GM18868 (cell line): Measurements from ENCODE around the gene CELF5.

ENCODE experiments used
- ATAC-seq: cut with Tn5 transposase; IDR thresholded peaks from one replicate; pipeline ENCODE4 v1.9.1; 2021; ENCODE audit warnings: mild to moderate bottlenecking, moderate library complexity; ENCODE audit not compliant: unreplicated experiment

CELF5 gene

GRCh38 chr19:3224346-3225168 lies at the start of gene CELF5:
TSS of gene CELF5 (plus strand) at chr19:3224661. CDS start at chr19:3224740, 79 bp downstream.
- ATAC-seq: no peak

- ATAC-seq: no peak
Measured at GRCh38 chr19:3175781-3176714, 48.4 kb upstream of the CELF5 start.

GRCh38 chr19:3176715-3177501 lies 47.6 kb upstream of the CELF5 start:
- ATAC-seq: no peak

- ATAC-seq: no peak
Measured at GRCh38 chr19:3178377-3178972, 46.0 kb upstream of the CELF5 start, which contains the start of gene S1PR4. TSS of gene S1PR4 (plus strand) at chr19:3178769. CDS start at chr19:3178793, 24 bp downstream.

- no peak for ATAC-seq
Measured at GRCh38 chr19:3178973-3179738, 45.3 kb upstream of the CELF5 start.

GRCh38 chr19:3179739-3180293 lies 44.6 kb upstream of the CELF5 start:
- ATAC-seq: no peak

- ATAC-seq: no peak
Measured at GRCh38 chr19:3183721-3184641, 40.5 kb upstream of the CELF5 start.

GRCh38 chr19:3184847-3185460 lies 39.5 kb upstream of the CELF5 start:
- peak; percentile 11 for ATAC-seq

- ATAC-seq: peak; percentile 71
Measured at GRCh38 chr19:3185461-3186159, 38.9 kb upstream of the CELF5 start, which contains the start of gene NCLN. TSS of gene NCLN (plus strand) at chr19:3185930. CDS start at chr19:3186031, 101 bp downstream.

- ATAC-seq: no peak
Measured at GRCh38 chr19:3186160-3186688, 38.2 kb upstream of the CELF5 start.

- ATAC-seq: no peak
Measured at GRCh38 chr19:3186891-3187661, 37.4 kb upstream of the CELF5 start.

- no peak for ATAC-seq
Measured at GRCh38 chr19:3187662-3188511, 36.6 kb upstream of the CELF5 start.

- no peak for ATAC-seq
Measured at GRCh38 chr19:3188627-3189596, 35.5 kb upstream of the CELF5 start.
